IMR-90 (cell line): ENCODE results near the gene PI3. TPM values are rescaled to one million over a fixed set of nuclear protein-coding genes. Genes with fewer than 3 reads are reported as not detected.

Experiments
- ATAC-seq: fragments of 200-7000 bp; cut with Tn5 transposase; 2 replicates; pipeline ENCODE4 v1.9.1; 2020; ENCODE audit warnings: low read depth, mild to moderate bottlenecking, moderate library complexity
- BruUV-seq: library from RNA; stranded (reverse); fragments of 400-500 nt; replicated peaks from 2 replicates; lab custom pipeline; 2021; lab: Mats Ljungman, UMichigan
- CTCF ChIA-PET: fragments of 300-600 bp; formaldehyde crosslinking; extraction: SDS; loops from one replicate; lab custom pipeline; 2021; ENCODE audit warnings: antibody characterized with exemption; lab: Yijun Ruan, JAX
- POLR2A ChIA-PET: fragments of 300-600 bp; sonication (Branson Sonifier 250); formaldehyde crosslinking; loops from one replicate; lab custom pipeline; 2022; ENCODE audit warnings: antibody characterized with exemption; ENCODE audit not compliant: unreplicated experiment; lab: Charles Lee
- DNase-seq: peaks from one replicate; pipeline ENCODE4 v3.0.0; 2013
- H2AFZ ChIP-seq: replicated peaks from 2 replicates; pipeline ENCODE3; 2013; ENCODE audit warnings: low read length, mild to moderate bottlenecking; ENCODE audit not compliant: poor library complexity
- H2AK5ac ChIP-seq: 2 replicates; pipeline ENCODE4 v1.6.1; 2013; ENCODE audit warnings: low read depth, low read length, inconsistent platforms
- H2AK9ac ChIP-seq: replicated peaks from 2 replicates; pipeline ENCODE3; 2013; ENCODE audit warnings: mild to moderate bottlenecking, low read depth, low read length, moderate library complexity; ENCODE audit not compliant: poor library complexity
- H2BK120ac ChIP-seq: 2 replicates; pipeline ENCODE4 v1.6.1; 2013; ENCODE audit warnings: low read depth, low read length, inconsistent platforms
- H2BK15ac ChIP-seq: 3 replicates; pipeline ENCODE4 v1.6.1; 2013; ENCODE audit warnings: low read depth, low read length, inconsistent platforms
- H2BK20ac ChIP-seq: 2 replicates; pipeline ENCODE4 v1.6.1; 2013; ENCODE audit warnings: low read depth, mild to moderate bottlenecking, inconsistent platforms, low read length, moderate library complexity
- H2BK5ac ChIP-seq: 2 replicates; pipeline ENCODE4 v1.6.1; 2013; ENCODE audit warnings: mild to moderate bottlenecking, low read depth, low read length, inconsistent platforms; ENCODE audit not compliant: poor library complexity, severe bottlenecking
- H3K14ac ChIP-seq: replicated peaks from 2 replicates; pipeline ENCODE4 v1.6.1; 2013; ENCODE audit warnings: low read depth, low read length, inconsistent platforms
- H3K18ac ChIP-seq: 2 replicates; pipeline ENCODE4 v1.6.1; 2013; ENCODE audit warnings: low read depth, low read length, control low read depth
- H3K23ac ChIP-seq: 2 replicates; pipeline ENCODE4 v1.6.1; 2013; ENCODE audit warnings: low read depth, low read length, inconsistent platforms
- H3K27ac ChIP-seq: 2 replicates; pipeline ENCODE4 v1.5.1; 2013; ENCODE audit warnings: mild to moderate bottlenecking, control low read depth, low read length; ENCODE audit not compliant: insufficient read depth
- H3K27me3 ChIP-seq: 2 replicates; pipeline ENCODE4 v1.6.1; 2013; ENCODE audit warnings: low read length; ENCODE audit not compliant: control insufficient read depth, insufficient read depth
- H3K36me3 ChIP-seq: 2 replicates; pipeline ENCODE4 v1.6.1; 2013; ENCODE audit warnings: low read length, mixed read lengths; ENCODE audit not compliant: control insufficient read depth, insufficient read depth
- H3K4ac ChIP-seq: 2 replicates; pipeline ENCODE4 v1.6.1; 2013; ENCODE audit warnings: low read depth, low read length, inconsistent platforms
- H3K4me1 ChIP-seq: 2 replicates; pipeline ENCODE4 v1.6.1; 2013; ENCODE audit warnings: low read length, mixed read lengths; ENCODE audit not compliant: control insufficient read depth, insufficient read depth
- H3K4me2 ChIP-seq: 2 replicates; pipeline ENCODE4 v1.6.1; 2013; ENCODE audit warnings: low read depth, mild to moderate bottlenecking, control low read depth, low read length, moderate library complexity
- H3K4me3 ChIP-seq: 2 replicates; pipeline ENCODE4 v1.5.1; 2013; ENCODE audit warnings: low read depth, mild to moderate bottlenecking, control low read depth, low read length, moderate library complexity; ENCODE audit not compliant: insufficient read depth
- H3K56ac ChIP-seq: 2 replicates; pipeline ENCODE4 v1.6.1; 2013; ENCODE audit warnings: low read length, inconsistent platforms; ENCODE audit not compliant: insufficient read depth; ENCODE audit errors: extremely low read depth
- H3K79me1 ChIP-seq, 2 experiments: 2 replicates each; pipeline ENCODE4 v1.6.1; 2013; ENCODE audit warnings: low read length in 2 of 2, inconsistent platforms in 1 of 2, low read depth in 1 of 2
- H3K9ac ChIP-seq: 2 replicates; pipeline ENCODE4 v1.6.1; 2013; ENCODE audit warnings: low read depth, low read length, control low read depth
- H3K9me1 ChIP-seq: 2 replicates; pipeline ENCODE4 v1.6.1; 2013; ENCODE audit warnings: low read length, inconsistent platforms; ENCODE audit not compliant: insufficient read depth
- H3K9me3 ChIP-seq: 2 replicates; pipeline ENCODE4 v1.6.1; 2013; ENCODE audit warnings: low read length; ENCODE audit not compliant: control insufficient read depth, insufficient read depth
- H4K20me1 ChIP-seq: 2 replicates; pipeline ENCODE4 v1.6.1; 2013; ENCODE audit warnings: low read length, inconsistent platforms; ENCODE audit not compliant: insufficient read depth
- H4K5ac ChIP-seq: 2 replicates; pipeline ENCODE4 v1.6.1; 2013; ENCODE audit warnings: mild to moderate bottlenecking, low read depth, low read length, control low read depth
- H4K8ac ChIP-seq, 2 experiments: 2 replicates each; pipeline ENCODE4 v1.6.1; 2013; ENCODE audit warnings: low read depth in 2 of 2, low read length in 2 of 2, control low read depth in 1 of 2, inconsistent platforms in 1 of 2
- H4K91ac ChIP-seq: 2 replicates; pipeline ENCODE4 v1.6.1; 2013; ENCODE audit warnings: low read depth, low read length, inconsistent platforms; ENCODE audit not compliant: insufficient read depth
- FOS ChIP-seq: fragments of 150-350 bp; IDR thresholded peaks from 2 replicates; pipeline ENCODE4 v1.6.1; 2016; ENCODE audit warnings: low read depth, low read length
- RAD21 ChIP-seq: IDR thresholded peaks from 2 replicates; pipeline ENCODE4 v1.6.1; 2012; ENCODE audit warnings: low read length, improper control_type of control experiment
- WGBS, 2 experiments: methylation state at CpG; one replicate each; pipeline versions ENCODE4 v1.1.5 to v1.1.7; 2013; ENCODE audit warnings: missing lambda C conversion rate in 2 of 2; ENCODE audit not compliant: insufficient read length in 1 of 2; ENCODE audit errors: extremely low coverage in 2 of 2; 5-methylcytosine and 5-hydroxymethylcytosine counted together
- dilution Hi-C: fragments of 300-500 bp; cut with HindIII; formaldehyde crosslinking; loops from one replicate; pipeline ENCODE4 v1.14.3; 2018; ENCODE audit warnings: low sequenced_read_pairs; ENCODE audit not compliant: unreplicated experiment
- in situ Hi-C: fragments of 300-500 bp; cut with MboI; formaldehyde crosslinking; loops from 3 replicates; pipeline ENCODE4 v1.14.3; 2019; ENCODE audit warnings: low sequenced_read_pairs, inconsistent platforms, mixed read lengths
- intact Hi-C: fragments of 100-400 bp; cut with micrococcal nuclease; formaldehyde crosslinking; loops from 2 replicates; pipeline ENCODE4 v1.10.0; 2022
- polyA plus RNA-seq, 3 experiments: library from polyadenylated mRNA; depleted of rRNA; stranded (reverse); fragments of >200 nt; gene quantifications; 2 replicates each; pipeline ENCODE4 v1.2.3, GENCODE V29; 2012; ENCODE audit warnings: low replicate concordance in 1 of 3
- total RNA-seq: library from RNA; depleted of rRNA; stranded (reverse); fragments of >200 nt; gene quantifications from 2 replicates; pipeline ENCODE4 v1.2.3, GENCODE V29; 2012

The PI3 gene
- total and polyA plus RNA-seq, 2 of the 4 experiments (the other 2 are of a cell fraction), result not detected

- BruUV-seq, result no TSS peak
- Histone ChIP-seq H2AK9ac (no peak overlapping the region), H3K27ac (no peak overlapping the region), H3K4me3 (no peak overlapping the region), H4K20me1 (no peaks in the 10 kb centered on the region), H4K5ac (no peak overlapping the region), H3K18ac (no peak overlapping the region), H2BK5ac (no peak overlapping the region), H3K79me1 (no peaks in the 10 kb centered on the region), H3K14ac (no peak overlapping the region), H3K27me3 (peaks cover 1% of the 10 kb centered on the region), H2BK20ac (no peak overlapping the region), H3K4me1 (no peaks in the 10 kb centered on the region), H4K8ac (no peak overlapping the region), H2BK15ac (no peak overlapping the region), H3K36me3 (no peaks in the 10 kb centered on the region), H3K4ac (no peak overlapping the region), H3K9ac (no peak overlapping the region), H3K56ac (no peak overlapping the region), H3K9me3 (no peaks in the 10 kb centered on the region), H2AFZ (no peak overlapping the region), H3K23ac (no peak overlapping the region), H2AK5ac (no peak overlapping the region), H3K9me1 (no peaks in the 10 kb centered on the region), H3K4me2 (no peak overlapping the region), H4K91ac (no peak overlapping the region), H2BK120ac (no peak overlapping the region)
- DNase-seq, result no peak
- 56% methylated on average over 1 of the region's 3 CpGs; no CpG with 5 or more reads in 1 of the 2 experiments for WGBS, 2 experiments
- intact Hi-C loops (no loop called here), dilution Hi-C loops (no loop called here), in situ Hi-C loops (no loop called here)
- CTCF ChIA-PET, result no interaction called here
- no peak for ATAC-seq
- POLR2A ChIA-PET, result no interaction called here
- TF ChIP-seq FOS (no peak), RAD21 (no peak)
Observed at GRCh38 chr20:45189067-45189609, 14.4 kb downstream of the PI3 start.
